Upper lobe of right lung (tissue), 1 donor: ENCODE results near the gene STOML3. TPM values are rescaled to one million over a fixed set of nuclear protein-coding genes. Genes with fewer than 3 reads are reported as not detected.

Experiments used
- ATAC-seq: fragments of 200-7000 bp; cut with Tn5 transposase; one replicate; pipeline ENCODE4 v1.9.1; 2020; ENCODE audit warnings: mild to moderate bottlenecking, moderate library complexity
- DNase-seq: peaks from one replicate; pipeline ENCODE4 v3.0.0-alpha.2; 2020
- H3K27ac ChIP-seq: fragments of 200-600 bp; one replicate; pipeline ENCODE4 v1.8.0; 2022
- H3K27me3 ChIP-seq: fragments of 200-600 bp; one replicate; pipeline ENCODE4 v1.8.0; 2022; ENCODE audit warnings: mild to moderate bottlenecking
- H3K36me3 ChIP-seq: fragments of 200-600 bp; one replicate; pipeline ENCODE4 v1.8.0; 2022
- H3K4me1 ChIP-seq: fragments of 200-600 bp; one replicate; pipeline ENCODE4 v1.8.0; 2022
- H3K4me3 ChIP-seq: fragments of 200-600 bp; one replicate; pipeline ENCODE4 v1.8.0; 2022; ENCODE audit warnings: mild to moderate bottlenecking
- H3K9me3 ChIP-seq: fragments of 200-600 bp; one replicate; pipeline ENCODE4 v1.8.0; 2022
- CTCF ChIP-seq: fragments of 200-600 bp; IDR thresholded peaks from one replicate; pipeline ENCODE4 v1.8.0; 2022; ENCODE audit warnings: antibody characterized with exemption
- intact Hi-C: fragments of 100-400 bp; cut with DNase I; formaldehyde crosslinking; loops from one replicate; pipeline ENCODE4 v1.11.0; 2022
- total RNA-seq: library from RNA; stranded (reverse); fragmentation: NEBNext Ultra II Directional; extraction: Animal tissue kit (Norgen Biotek cat#: 25700); gene quantifications from one replicate; pipeline ENCODE4 v1.2.1, GENCODE V29; 2021
- donor health status: DM: no; HTN: yes; CAD: no; lungs with severe emphysema.

The STOML3 gene
- total RNA-seq, 1 donor from 2014 or later, result not detected

GRCh38 chr13:39025433-39025839 lies 34.8 kb upstream of the STOML3 start:
- no peak for ATAC-seq
- no peaks in the 10 kb centered on the region for H3K9me3 ChIP-seq
- no peak for DNase-seq
- H3K4me1 ChIP-seq, result peaks cover 10% of the 10 kb centered on the region
- H3K27ac ChIP-seq, result no peak overlapping the region
- no peak for TF ChIP-seq CTCF
- H3K27me3 ChIP-seq, result no peaks in the 10 kb centered on the region
- H3K4me3 ChIP-seq, result no peak overlapping the region
- peaks cover 77% of the 10 kb centered on the region for H3K36me3 ChIP-seq
- intact Hi-C loops, result no loop called here

GRCh38 chr13:39023761-39024160 lies 33.1 kb upstream of the STOML3 start:
- intact Hi-C loops, result no loop called here
- peak; percentile 77 for ATAC-seq
- peaks cover 10% of the 10 kb centered on the region for H3K4me1 ChIP-seq
- H3K36me3 ChIP-seq, result peaks cover 75% of the 10 kb centered on the region
- no peak overlapping the region for H3K4me3 ChIP-seq
- H3K27ac ChIP-seq, result no peak overlapping the region
- no peak for DNase-seq
- H3K27me3 ChIP-seq, result no peaks in the 10 kb centered on the region
- H3K9me3 ChIP-seq, result no peaks in the 10 kb centered on the region
- no peak for TF ChIP-seq CTCF

DNA sequence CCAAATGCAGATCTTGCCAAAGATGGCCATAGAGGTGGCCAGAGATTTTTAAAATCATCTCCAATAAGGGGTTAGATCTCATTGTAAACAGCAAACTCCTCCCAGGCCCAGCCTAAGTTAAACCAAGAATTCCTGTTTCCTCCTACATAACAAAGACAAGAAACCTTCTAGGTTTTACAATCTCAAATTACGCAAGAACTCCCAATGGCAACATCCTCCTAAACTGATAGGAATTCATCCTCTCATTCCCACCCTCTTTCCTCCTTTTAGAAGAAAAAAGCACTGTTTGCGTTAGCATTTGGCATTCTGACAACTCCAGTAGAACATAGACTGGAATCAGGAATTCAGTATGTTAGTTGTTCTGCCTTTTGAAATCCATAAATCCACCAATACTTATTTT lies 32.7 kb upstream of the STOML3 start:
- DNase-seq (no peak), ATAC-seq (no peak)
- no peak overlapping the region for H3K27ac ChIP-seq
- H3K4me3 ChIP-seq, result no peak overlapping the region
- intact Hi-C loops, result no loop called here
- TF ChIP-seq CTCF, result no peak
- H3K27me3 ChIP-seq, result no peaks in the 10 kb centered on the region
- H3K36me3 ChIP-seq, result peaks cover 71% of the 10 kb centered on the region
- H3K9me3 ChIP-seq, result no peaks in the 10 kb centered on the region
- peaks cover 10% of the 10 kb centered on the region for H3K4me1 ChIP-seq

DNA sequence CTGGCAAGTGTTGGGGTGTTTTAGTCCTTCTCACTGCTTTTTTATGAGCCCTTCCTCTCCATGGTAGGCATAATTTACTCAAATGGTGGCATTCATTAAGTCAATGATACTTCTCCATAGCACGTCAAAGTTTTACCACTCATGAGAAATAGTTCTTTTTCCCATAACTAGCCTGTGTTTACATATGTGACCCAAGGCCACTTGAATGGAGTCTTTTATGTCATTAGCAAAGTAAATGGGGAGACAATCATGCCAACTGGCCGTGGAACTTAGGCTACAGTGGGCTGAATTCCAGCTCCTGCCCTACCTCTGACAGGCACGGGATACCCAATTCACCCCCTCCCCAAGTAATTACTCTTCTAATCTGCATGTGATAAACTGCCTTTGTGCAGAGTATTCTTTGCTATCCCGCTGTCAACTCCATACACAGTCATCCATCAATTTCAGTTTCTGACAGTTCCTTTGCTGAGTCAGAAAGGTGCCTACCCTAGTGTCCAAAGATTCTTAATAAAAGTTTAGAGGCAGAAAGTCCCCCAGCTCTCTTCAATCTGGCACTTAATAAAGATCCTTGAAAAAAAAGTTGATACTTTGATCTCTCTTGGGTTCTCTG lies 30.3 kb upstream of the STOML3 start:
- intact Hi-C loops, result no loop called here
- H3K27ac ChIP-seq, result no peak overlapping the region
- peaks cover 69% of the 10 kb centered on the region for H3K36me3 ChIP-seq
- ATAC-seq (no peak), DNase-seq (no peak)
- H3K4me3 ChIP-seq, result no peak overlapping the region
- peaks cover 10% of the 10 kb centered on the region for H3K4me1 ChIP-seq
- no peak for TF ChIP-seq CTCF
- no peaks in the 10 kb centered on the region for H3K9me3 ChIP-seq
- H3K27me3 ChIP-seq, result no peaks in the 10 kb centered on the region

DNA sequence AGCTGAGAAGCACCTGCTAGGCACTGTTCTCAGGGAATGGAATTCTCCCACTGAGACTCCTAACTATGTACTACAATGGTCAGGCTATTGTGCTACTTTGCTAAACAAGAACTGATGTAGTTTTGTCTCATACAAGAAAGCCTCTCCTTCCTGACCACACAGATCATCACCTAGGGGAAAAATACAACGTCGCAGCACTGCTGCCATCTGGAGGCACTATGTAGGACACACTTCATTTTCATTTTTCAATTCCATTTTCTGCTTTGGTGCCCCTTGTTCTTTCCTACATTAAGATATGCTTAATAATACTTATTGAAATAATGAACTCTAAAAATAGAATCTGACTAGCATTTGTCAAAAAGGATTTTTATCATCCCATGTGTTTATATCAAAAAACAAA lies 26.2 kb upstream of the STOML3 start:
- ATAC-seq (peak; percentile 33), DNase-seq (no peak)
- intact Hi-C loops, result no loop called here
- Histone ChIP-seq H3K4me1 (no peaks in the 10 kb centered on the region), H3K27me3 (no peaks in the 10 kb centered on the region), H3K9me3 (no peaks in the 10 kb centered on the region), H3K36me3 (peaks cover 72% of the 10 kb centered on the region), H3K27ac (no peak overlapping the region), H3K4me3 (no peak overlapping the region)
- TF ChIP-seq CTCF, result peak; percentile 34

- Histone ChIP-seq H3K9me3 (no peaks in the 10 kb centered on the region), H3K36me3 (peaks cover 73% of the 10 kb centered on the region), H3K27me3 (no peaks in the 10 kb centered on the region), H3K4me3 (no peak overlapping the region), H3K4me1 (no peaks in the 10 kb centered on the region), H3K27ac (no peak overlapping the region)
- intact Hi-C loops, result no loop called here
- DNase-seq, result no peak
- no peak for TF ChIP-seq CTCF
- no peak for ATAC-seq
Observed at GRCh38 chr13:39016087-39016486, 25.5 kb upstream of the STOML3 start.
